Endothelial cell of umbilical vein (primary cell): Measurements from ENCODE around the gene DNAJC24. TPM values are rescaled to one million over a fixed set of nuclear protein-coding genes. Genes with fewer than 3 reads are reported as not detected.

ENCODE experiments used
- BruUV-seq: library from RNA; stranded (reverse); fragments of 400-500 nt; replicated peaks from 2 replicates; lab custom pipeline; 2021; lab: Mats Ljungman, UMichigan
- CTCF ChIA-PET: fragments of 300-600, 350-600 bp; sonication (Branson Sonifier 250); formaldehyde crosslinking; loops from one replicate; lab custom pipeline; 2021; ENCODE audit warnings: antibody characterized with exemption, inconsistent platforms; lab: Charles Lee
- POLR2A ChIA-PET: fragments of 300-600, 350-600 bp; sonication (Branson Sonifier 250); formaldehyde crosslinking; loops from one replicate; lab custom pipeline; 2021; ENCODE audit warnings: antibody characterized with exemption, inconsistent platforms; lab: Charles Lee
- DNase-seq: peaks from one replicate; pipeline ENCODE4 v3.0.0-alpha.2; 2011; ENCODE audit warnings: low read depth, low spot score
- FAIRE-seq: peaks from 2 replicates; lab custom pipeline; 2011; peaks lifted over from hg19 to GRCh38; lab: Jason Lieb, UNC
- H2AFZ ChIP-seq: 2 replicates; pipeline ENCODE4 v1.6.0; 2012; ENCODE audit warnings: low read depth, low read length, control low read depth, inconsistent platforms
- H3K27ac ChIP-seq: 2 replicates; pipeline ENCODE4 v1.5.1; 2011; ENCODE audit warnings: low read depth, mild to moderate bottlenecking, control low read depth, low read length, moderate library complexity; ENCODE audit not compliant: insufficient read depth
- H3K27me3 ChIP-seq, 2 experiments: 2 replicates each; pipeline versions ENCODE4 v1.6.0 to v1.6.1; 2011; ENCODE audit warnings: low read length in 2 of 2, mixed read lengths in 1 of 2; ENCODE audit not compliant: control insufficient read depth in 2 of 2, insufficient read depth in 2 of 2
- H3K36me3 ChIP-seq, 2 experiments: 2 replicates in 1 of 2; 3 replicates in 1 of 2; pipeline ENCODE4 v1.5.1; 2011; ENCODE audit warnings: low read length in 2 of 2, mild to moderate bottlenecking in 1 of 2, moderate library complexity in 1 of 2; ENCODE audit not compliant: control insufficient read depth in 2 of 2, insufficient read depth in 2 of 2; ENCODE audit errors: extremely low read depth in 1 of 2
- H3K4me1 ChIP-seq: 3 replicates; pipeline ENCODE4 v1.5.1; 2011; ENCODE audit warnings: mild to moderate bottlenecking, low read length; ENCODE audit not compliant: control insufficient read depth, insufficient read depth; ENCODE audit errors: extremely low read depth
- H3K4me2 ChIP-seq: 2 replicates; pipeline ENCODE4 v1.6.1; 2011; ENCODE audit warnings: low read length, control low read depth, mixed read lengths; ENCODE audit not compliant: insufficient read depth
- H3K4me3 ChIP-seq, 3 experiments: fragments of 200-600 bp in 1 of 3; sonication (generic), shearing (Covaris generic) in 1 of 3; replicated peaks in 1 of 3; 2 replicates each; pipeline ENCODE4 v1.5.1; 2011 to 2016; ENCODE audit warnings: control low read depth in 3 of 3, low read length in 3 of 3, mild to moderate bottlenecking in 2 of 3, inconsistent platforms in 1 of 3, low read depth in 1 of 3, moderate library complexity in 1 of 3; ENCODE audit not compliant: insufficient read depth in 1 of 3
- H3K79me2 ChIP-seq: 2 replicates; pipeline ENCODE4 v1.6.0; 2012; ENCODE audit warnings: low read length, inconsistent platforms; ENCODE audit not compliant: control insufficient read depth, insufficient read depth
- H3K9ac ChIP-seq: replicated peaks from 2 replicates; pipeline ENCODE3; 2011; ENCODE audit warnings: low read length, control low read depth; ENCODE audit not compliant: insufficient read depth; ENCODE audit errors: extremely low read depth
- H3K9me1 ChIP-seq: replicated peaks from 3 replicates; pipeline ENCODE4 v1.6.0; 2011; ENCODE audit warnings: mild to moderate bottlenecking, low read length; ENCODE audit not compliant: control insufficient read depth, insufficient read depth; ENCODE audit errors: extremely low read depth
- H3K9me3 ChIP-seq: replicated peaks from 2 replicates; pipeline ENCODE4 v1.5.1; 2012; ENCODE audit warnings: low read length, inconsistent platforms; ENCODE audit not compliant: control insufficient read depth, insufficient read depth
- H4K20me1 ChIP-seq: replicated peaks from 2 replicates; pipeline ENCODE3; 2011; ENCODE audit warnings: mild to moderate bottlenecking, low read length; ENCODE audit not compliant: control insufficient read depth, insufficient read depth; ENCODE audit errors: extremely low read depth
- EZH2 ChIP-seq: IDR thresholded peaks from 2 replicates; pipeline ENCODE4 v1.6.1; 2012; ENCODE audit warnings: borderline replicate concordance, low read depth, mild to moderate bottlenecking, moderate library complexity, low read length, inconsistent platforms; ENCODE audit not compliant: severe bottlenecking
- FOS ChIP-seq: IDR thresholded peaks from 2 replicates; pipeline ENCODE4 v1.6.1; 2011; ENCODE audit warnings: mild to moderate bottlenecking, low read length, moderate library complexity, borderline replicate concordance; ENCODE audit not compliant: insufficient read depth
- GATA2 ChIP-seq: IDR thresholded peaks from 2 replicates; pipeline ENCODE4 v1.7.0; 2011; ENCODE audit warnings: low read depth, mild to moderate bottlenecking, moderate library complexity, mixed read lengths, low read length; ENCODE audit not compliant: insufficient read length, insufficient read depth
- JUN ChIP-seq: IDR thresholded peaks from 2 replicates; pipeline ENCODE4 v1.6.1; 2011; ENCODE audit warnings: borderline replicate concordance, low read depth; ENCODE audit not compliant: insufficient read length, insufficient read depth
- MYC ChIP-seq: IDR thresholded peaks from one replicate; pipeline ENCODE4 v1.6.1; 2011; ENCODE audit warnings: mild to moderate bottlenecking, low read depth, low read length
- POLR2A ChIP-seq: IDR thresholded peaks from 2 replicates; pipeline ENCODE4 v1.6.1; 2012; ENCODE audit warnings: low read depth, mild to moderate bottlenecking, control low read depth, low read length
- POLR2AphosphoS5 ChIP-seq: IDR thresholded peaks from 2 replicates; pipeline ENCODE4 v1.6.1; 2012; ENCODE audit warnings: low read depth, mild to moderate bottlenecking, control low read depth, low read length, moderate library complexity; ENCODE audit not compliant: insufficient read depth
- dilution Hi-C: fragments of 300-500 bp; cut with MboI; formaldehyde crosslinking; loops from one replicate; pipeline ENCODE4 v1.15.0; 2019; ENCODE audit warnings: low sequenced_read_pairs; ENCODE audit not compliant: extremely low pct_ligation_motif_present
- intact Hi-C: fragments of 100-400 bp; cut with micrococcal nuclease; formaldehyde crosslinking; loops from one replicate; pipeline ENCODE4 v1.10.0; 2022
- polyA plus RNA-seq, 4 experiments: library from polyadenylated mRNA; depleted of rRNA in 3 of 4; stranded (reverse) in 3 of 4; unstranded in 1 of 4; fragments of >200 nt; gene quantifications; 2 replicates each; pipeline versions ENCODE4 v1.2.1 to v1.2.3, GENCODE V29; 2011 to 2012; ENCODE audit warnings: missing spikeins in 1 of 4
- total RNA-seq: library from RNA; stranded (reverse); gene quantifications from 2 replicates; pipeline ENCODE4 v1.2.3, GENCODE V29; 2021
- TF ChIP-seq, protein P1 (sequence below), 2 donors: IDR thresholded peaks; 1 replicate in 1 of 2; 2 replicates in 1 of 2; pipeline ENCODE4 v1.5.1; 2011; ENCODE audit warnings: low read length in 2 of 2, mild to moderate bottlenecking in 2 of 2, moderate library complexity in 2 of 2, control low read depth in 1 of 2, inconsistent platforms in 1 of 2, low read depth in 1 of 2; ENCODE audit not compliant: insufficient read depth in 1 of 2; ENCODE audit errors: extremely low read depth in 1 of 2
- TF ChIP-seq, protein P2 (sequence below): IDR thresholded peaks from 2 replicates; pipeline ENCODE4 v1.6.1; 2011; ENCODE audit not compliant: insufficient read depth, insufficient read length

The DNAJC24 gene
- total and polyA plus RNA-seq, 2 donors (not counting 3 experiments of a cell fraction or from before 2014, with no cell fraction given) = 7.2 to 16.8 TPM

DNA sequence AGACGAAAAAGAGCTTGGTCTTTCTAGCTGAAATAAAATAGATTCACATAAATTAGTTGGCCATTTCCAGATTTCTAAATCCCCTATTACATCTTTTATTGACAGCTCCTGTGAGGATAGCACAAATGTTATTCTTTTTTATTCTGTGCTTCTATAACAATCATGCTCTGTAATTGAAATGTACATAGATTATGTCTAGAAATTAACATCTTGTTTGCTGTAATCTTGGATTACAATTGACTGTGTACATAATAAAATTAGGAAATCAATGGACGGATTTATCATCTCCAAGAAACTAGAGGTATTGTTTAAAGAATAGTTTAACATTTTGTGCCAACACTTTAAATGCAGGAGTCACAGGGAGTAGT, 108.5 kb downstream of the DNAJC24 start:
- Histone ChIP-seq H3K27me3 (no peaks in the 10 kb centered on the region), H3K36me3 (no peaks in the 10 kb centered on the region), H3K9ac (no peak overlapping the region), H4K20me1 (no peaks in the 10 kb centered on the region), H3K4me2 (no peak overlapping the region), H2AFZ (no peak overlapping the region), H3K9me1 (no peaks in the 10 kb centered on the region), H3K27ac (no peak overlapping the region), H3K4me1 (no peaks in the 10 kb centered on the region), H3K4me3 (no peak overlapping the region), H3K79me2 (no peaks in the 10 kb centered on the region), H3K9me3 (no peaks in the 10 kb centered on the region)
- no TSS peak for BruUV-seq
- TF ChIP-seq, protein P1, sequence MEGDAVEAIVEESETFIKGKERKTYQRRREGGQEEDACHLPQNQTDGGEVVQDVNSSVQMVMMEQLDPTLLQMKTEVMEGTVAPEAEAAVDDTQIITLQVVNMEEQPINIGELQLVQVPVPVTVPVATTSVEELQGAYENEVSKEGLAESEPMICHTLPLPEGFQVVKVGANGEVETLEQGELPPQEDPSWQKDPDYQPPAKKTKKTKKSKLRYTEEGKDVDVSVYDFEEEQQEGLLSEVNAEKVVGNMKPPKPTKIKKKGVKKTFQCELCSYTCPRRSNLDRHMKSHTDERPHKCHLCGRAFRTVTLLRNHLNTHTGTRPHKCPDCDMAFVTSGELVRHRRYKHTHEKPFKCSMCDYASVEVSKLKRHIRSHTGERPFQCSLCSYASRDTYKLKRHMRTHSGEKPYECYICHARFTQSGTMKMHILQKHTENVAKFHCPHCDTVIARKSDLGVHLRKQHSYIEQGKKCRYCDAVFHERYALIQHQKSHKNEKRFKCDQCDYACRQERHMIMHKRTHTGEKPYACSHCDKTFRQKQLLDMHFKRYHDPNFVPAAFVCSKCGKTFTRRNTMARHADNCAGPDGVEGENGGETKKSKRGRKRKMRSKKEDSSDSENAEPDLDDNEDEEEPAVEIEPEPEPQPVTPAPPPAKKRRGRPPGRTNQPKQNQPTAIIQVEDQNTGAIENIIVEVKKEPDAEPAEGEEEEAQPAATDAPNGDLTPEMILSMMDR (IDR thresholded peaks at IDR 0.05; ENCODE audit: extremely low read depth in 1 of 2, insufficient read depth in 1 of 2, low read depth in 1 of 2, low read length in 2 of 2) = no peak
- no peak for TF ChIP-seq EZH2
- TF ChIP-seq FOS = no peak
- TF ChIP-seq POLR2A = no peak
- no peak for TF ChIP-seq MYC
- TF ChIP-seq POLR2AphosphoS5 = no peak
- TF ChIP-seq GATA2 = no peak
- TF ChIP-seq, protein P2, sequence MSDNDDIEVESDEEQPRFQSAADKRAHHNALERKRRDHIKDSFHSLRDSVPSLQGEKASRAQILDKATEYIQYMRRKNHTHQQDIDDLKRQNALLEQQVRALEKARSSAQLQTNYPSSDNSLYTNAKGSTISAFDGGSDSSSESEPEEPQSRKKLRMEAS = no peak
- no peak for TF ChIP-seq JUN
- intact Hi-C loops (no loop called here), dilution Hi-C loops (no loop called here)
- POLR2A ChIA-PET = no interaction called here
- FAIRE-seq (no peak), DNase-seq (no peak)
- CTCF ChIA-PET = interaction anchor here (1.3 to 2.2 kb wide), 4 partner anchors 10 to 480 kb away, joined by 3 to 7 read pairs (median 4); no protein-coding TSS in a partner anchor
